Natural killer cell (primary cell): Measurements from ENCODE around the gene CDSN. TPM values are rescaled to one million over a fixed set of nuclear protein-coding genes. Genes with fewer than 3 reads are reported as not detected.

Source experiments
- ATAC-seq, 3 donors: fragments of 150-1000 bp in 2 of 3; fragments of 200-7000 bp in 1 of 3; cut with Tn5 transposase; 1 replicate in 1 of 3; 2 replicates in 2 of 3; pipeline ENCODE4 v1.10.0; 2021; ENCODE audit warnings: mild to moderate bottlenecking in 2 of 3, moderate library complexity in 2 of 3
- DNase-seq, 2 donors: peaks; one replicate each; pipeline versions ENCODE4 v3.0.0 to v3.0.0-alpha.2; 2013 to 2021; ENCODE audit warnings: mixed read lengths in 1 of 2
- H3K27ac ChIP-seq: one replicate; pipeline ENCODE4 v1.5.1; 2013; ENCODE audit warnings: mild to moderate bottlenecking, low read length
- H3K27me3 ChIP-seq: one replicate; pipeline ENCODE4 v1.6.1; 2013; ENCODE audit warnings: low read length; ENCODE audit not compliant: control insufficient read depth, insufficient read depth
- H3K36me3 ChIP-seq: one replicate; pipeline ENCODE4 v1.6.1; 2013; ENCODE audit warnings: low read length; ENCODE audit not compliant: control insufficient read depth, insufficient read depth
- H3K4me1 ChIP-seq: one replicate; pipeline ENCODE4 v1.6.1; 2013; ENCODE audit warnings: low read length; ENCODE audit not compliant: control insufficient read depth, insufficient read depth
- H3K4me3 ChIP-seq: one replicate; pipeline ENCODE4 v1.5.1; 2013; ENCODE audit warnings: low read length
- H3K9me3 ChIP-seq: one replicate; pipeline ENCODE4 v1.6.1; 2013; ENCODE audit warnings: low read length; ENCODE audit not compliant: control insufficient read depth, insufficient read depth
- H3K27ac Mint-ChIP-seq, 2 donors: one replicate each; pipeline ENCODE4 v1.8.0; 2022; ENCODE audit warnings: mild to moderate bottlenecking in 2 of 2, mixed read lengths in 2 of 2, moderate library complexity in 1 of 2
- H3K27me3 Mint-ChIP-seq, 2 donors: one replicate each; pipeline ENCODE4 v1.8.0; 2022; ENCODE audit warnings: low read depth in 2 of 2, mixed read lengths in 2 of 2
- H3K36me3 Mint-ChIP-seq: one replicate; pipeline ENCODE4 v1.8.0; 2022; ENCODE audit warnings: mixed read lengths
- H3K4me1 Mint-ChIP-seq, 2 donors: one replicate each; pipeline ENCODE4 v1.8.0; 2022; ENCODE audit warnings: mixed read lengths in 2 of 2
- H3K4me3 Mint-ChIP-seq: one replicate; pipeline ENCODE4 v1.8.0; 2022; ENCODE audit warnings: mild to moderate bottlenecking, moderate library complexity, mixed read lengths
- H3K9me3 Mint-ChIP-seq, 2 donors: one replicate each; pipeline ENCODE4 v1.8.0; 2022; ENCODE audit warnings: mixed read lengths in 2 of 2
- WGBS: methylation state at CpG from one replicate; pipeline ENCODE4 v1.1.7; 2013; ENCODE audit warnings: missing lambda C conversion rate; ENCODE audit not compliant: insufficient coverage; 5-methylcytosine and 5-hydroxymethylcytosine counted together
- intact Hi-C: fragments of 100-400 bp; cut with micrococcal nuclease; formaldehyde crosslinking; loops from one replicate; pipeline ENCODE4 v1.14.2; 2022
- total RNA-seq, 4 donors: library from RNA; stranded (reverse); fragments of 120-200 nt in 1 of 4; gene quantifications; one replicate each; pipeline versions ENCODE4 v1.2.3 to v1.2.4, GENCODE V29; 2013 to 2022
- TF ChIP-seq, protein P1 (sequence below): fragments of 200-600 bp; IDR thresholded peaks from one replicate; pipeline ENCODE4 v1.8.0; 2022; ENCODE audit warnings: antibody characterized with exemption

CDSN gene
- total RNA-seq, 3 donors from 2014 or later (not counting 1 experiment from before 2014, with no cell fraction given), result not detected

DNA sequence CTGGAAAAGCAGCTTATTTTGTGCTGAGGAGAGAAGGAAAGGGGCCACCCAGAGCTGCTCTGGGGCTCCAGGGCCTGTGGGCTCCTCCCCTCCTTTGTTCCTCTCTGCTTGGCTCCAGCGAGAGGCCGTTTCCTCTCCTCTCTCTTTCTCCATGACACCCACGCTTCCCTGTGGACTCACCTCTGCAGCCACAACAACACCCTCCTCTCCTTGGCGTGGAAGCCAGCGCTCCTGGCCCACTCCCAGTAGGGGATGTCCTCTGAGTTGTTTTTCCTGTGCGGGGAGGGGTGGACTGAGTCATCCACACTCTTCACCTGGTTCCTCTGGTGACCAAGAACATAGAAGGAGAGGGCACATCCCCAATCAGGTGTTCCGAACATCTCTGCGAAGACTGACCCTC, 4.9 kb upstream of the CDSN start:
- intact Hi-C loops, result no loop called here
- no peak overlapping the region for H3K4me3 Mint-ChIP-seq
- Histone ChIP-seq H3K4me3 (no peak overlapping the region), H3K4me1 (no peaks in the 10 kb centered on the region), H3K27ac (no peak overlapping the region), H3K27me3 (no peaks in the 10 kb centered on the region), H3K36me3 (no peaks in the 10 kb centered on the region), H3K9me3 (no peaks in the 10 kb centered on the region)
- TF ChIP-seq, protein P1, sequence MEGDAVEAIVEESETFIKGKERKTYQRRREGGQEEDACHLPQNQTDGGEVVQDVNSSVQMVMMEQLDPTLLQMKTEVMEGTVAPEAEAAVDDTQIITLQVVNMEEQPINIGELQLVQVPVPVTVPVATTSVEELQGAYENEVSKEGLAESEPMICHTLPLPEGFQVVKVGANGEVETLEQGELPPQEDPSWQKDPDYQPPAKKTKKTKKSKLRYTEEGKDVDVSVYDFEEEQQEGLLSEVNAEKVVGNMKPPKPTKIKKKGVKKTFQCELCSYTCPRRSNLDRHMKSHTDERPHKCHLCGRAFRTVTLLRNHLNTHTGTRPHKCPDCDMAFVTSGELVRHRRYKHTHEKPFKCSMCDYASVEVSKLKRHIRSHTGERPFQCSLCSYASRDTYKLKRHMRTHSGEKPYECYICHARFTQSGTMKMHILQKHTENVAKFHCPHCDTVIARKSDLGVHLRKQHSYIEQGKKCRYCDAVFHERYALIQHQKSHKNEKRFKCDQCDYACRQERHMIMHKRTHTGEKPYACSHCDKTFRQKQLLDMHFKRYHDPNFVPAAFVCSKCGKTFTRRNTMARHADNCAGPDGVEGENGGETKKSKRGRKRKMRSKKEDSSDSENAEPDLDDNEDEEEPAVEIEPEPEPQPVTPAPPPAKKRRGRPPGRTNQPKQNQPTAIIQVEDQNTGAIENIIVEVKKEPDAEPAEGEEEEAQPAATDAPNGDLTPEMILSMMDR, result no peak
- no peak overlapping the region for H3K27ac Mint-ChIP-seq
- DNase-seq (no peak), ATAC-seq (no peak)
- no peaks in the 10 kb centered on the region for H3K36me3 Mint-ChIP-seq
- H3K9me3 Mint-ChIP-seq, result no peaks in the 10 kb centered on the region
- H3K4me1 Mint-ChIP-seq, result peaks cover 5% of the 10 kb centered on the region in 2 donors
- peaks cover 6 to 18% of the 10 kb centered on the region in 2 donors for H3K27me3 Mint-ChIP-seq
- 62% methylated on average over 6 of the region's 8 CpGs for WGBS

DNA sequence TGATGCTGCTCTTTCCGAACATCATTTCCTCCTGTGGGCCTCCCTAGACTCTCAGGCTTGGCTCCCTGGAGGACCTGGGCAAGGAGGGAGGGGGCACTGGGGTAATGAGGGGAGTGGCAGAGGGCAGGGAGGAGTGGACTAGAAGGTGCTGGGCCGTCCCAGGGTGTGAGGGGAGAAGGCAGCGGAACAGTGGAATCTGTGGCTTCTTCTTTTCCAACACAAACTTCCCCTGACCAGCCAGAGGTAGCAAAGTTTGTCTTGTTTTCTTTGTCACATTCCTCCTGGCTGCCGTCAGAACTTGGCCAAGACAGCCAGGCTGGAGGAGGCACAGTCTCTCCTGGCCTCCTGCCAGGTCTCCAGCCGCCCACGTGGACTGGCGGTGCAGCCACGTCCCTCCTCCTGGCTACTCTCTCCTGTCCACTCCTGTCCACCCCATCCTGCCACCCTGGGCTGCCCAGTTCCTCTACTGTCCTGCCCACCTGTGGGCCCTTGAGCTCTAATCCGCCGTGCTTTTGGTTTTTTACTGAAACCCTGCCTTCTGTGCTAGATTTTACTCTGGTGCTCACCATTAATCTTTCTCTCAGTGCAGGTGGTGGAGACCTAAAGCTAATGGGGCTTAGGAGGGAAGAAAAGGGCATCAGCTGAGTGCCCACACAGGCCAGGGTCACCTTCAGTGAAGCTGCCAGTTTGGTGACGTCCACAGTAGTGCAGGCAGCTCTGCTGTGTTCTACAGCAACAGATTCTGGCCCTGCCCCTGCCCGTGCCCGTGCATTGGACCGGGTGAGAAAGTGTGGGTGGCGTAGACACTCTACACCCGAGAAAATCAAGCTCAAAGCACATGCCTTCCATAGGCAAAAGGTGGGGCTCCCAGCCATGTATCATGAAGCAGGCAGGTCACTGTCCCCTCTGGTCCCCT, 2.8 kb upstream of the CDSN start:
- Histone ChIP-seq H3K9me3 (no peaks in the 10 kb centered on the region), H3K4me3 (no peak overlapping the region), H3K27me3 (no peaks in the 10 kb centered on the region), H3K4me1 (no peaks in the 10 kb centered on the region), H3K27ac (no peak overlapping the region), H3K36me3 (no peaks in the 10 kb centered on the region)
- TF ChIP-seq, protein P1, result no peak
- H3K36me3 Mint-ChIP-seq, result no peaks in the 10 kb centered on the region
- no peak overlapping the region for H3K27ac Mint-ChIP-seq
- intact Hi-C loops, result no loop called here
- no peak for ATAC-seq
- H3K4me3 Mint-ChIP-seq, result no peak overlapping the region
- peaks cover 4 to 20% of the 10 kb centered on the region in 2 donors for H3K27me3 Mint-ChIP-seq
- 86% methylated on average over 16 of the region's 16 CpGs for WGBS
- peaks cover 3% of the 10 kb centered on the region in 2 donors for H3K4me1 Mint-ChIP-seq
- no peak for DNase-seq
- H3K9me3 Mint-ChIP-seq, result no peaks in the 10 kb centered on the region

DNA sequence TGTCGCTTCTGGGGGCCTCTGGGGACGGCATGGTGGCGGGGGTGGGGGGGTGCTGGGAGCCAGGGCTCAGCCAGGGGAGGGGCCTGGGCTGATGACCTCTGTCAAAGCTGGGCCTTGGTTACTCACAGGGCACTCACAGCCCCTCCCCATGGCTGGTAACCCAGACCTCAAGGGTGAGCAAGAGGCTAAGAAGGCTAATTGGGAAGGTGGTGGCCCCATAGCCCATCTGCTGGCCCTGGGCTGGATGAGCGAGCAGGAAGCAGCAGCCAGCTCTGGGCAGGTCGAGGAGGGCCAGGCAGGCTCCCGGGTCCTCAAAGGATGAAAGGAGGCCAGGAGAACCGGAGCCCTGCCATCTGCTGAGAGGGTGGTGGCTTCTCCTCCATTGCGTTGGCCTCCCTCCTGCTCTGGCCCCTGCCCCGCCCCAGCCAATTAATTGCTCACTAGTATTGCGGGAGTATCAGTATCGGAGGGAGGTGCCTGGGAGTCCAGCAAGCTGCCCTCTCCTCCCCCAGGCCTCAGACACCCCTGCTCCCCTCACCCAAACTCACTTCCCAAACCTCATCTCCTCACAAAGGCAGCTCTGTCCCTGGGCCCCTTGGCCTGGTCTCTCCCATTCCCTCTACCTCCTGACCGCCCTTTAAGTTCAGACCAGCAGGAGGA, 1.0 kb upstream of the CDSN start:
- H3K27ac Mint-ChIP-seq, result no peak overlapping the region
- H3K27me3 Mint-ChIP-seq, result peaks cover 7 to 19% of the 10 kb centered on the region in 2 donors
- no peak overlapping the region for H3K4me3 Mint-ChIP-seq
- intact Hi-C loops, result no loop called here
- 91% methylated on average over 11 of the region's 12 CpGs for WGBS
- no peak overlapping the region for H3K4me3 ChIP-seq
- no peaks in the 10 kb centered on the region for H3K36me3 Mint-ChIP-seq
- no peaks in the 10 kb centered on the region for H3K4me1 ChIP-seq
- H3K36me3 ChIP-seq, result no peaks in the 10 kb centered on the region
- H3K27ac ChIP-seq, result no peak overlapping the region
- TF ChIP-seq, protein P1, result no peak
- H3K27me3 ChIP-seq, result no peaks in the 10 kb centered on the region
- no peak for ATAC-seq
- no peaks in the 10 kb centered on the region for H3K9me3 Mint-ChIP-seq
- DNase-seq, result no peak
- H3K9me3 ChIP-seq, result no peaks in the 10 kb centered on the region
- H3K4me1 Mint-ChIP-seq, result no peaks in the 10 kb centered on the region
